ENCODE data around the gene GNAI3. TPM values are rescaled to one million over a fixed set of nuclear protein-coding genes. Genes with fewer than 3 reads are reported as not detected.

GNAI3 gene
- total RNA-seq, 4 donors from 2014 or later, result 7.4 to 9.8 (median 8.3) TPM

DNA sequence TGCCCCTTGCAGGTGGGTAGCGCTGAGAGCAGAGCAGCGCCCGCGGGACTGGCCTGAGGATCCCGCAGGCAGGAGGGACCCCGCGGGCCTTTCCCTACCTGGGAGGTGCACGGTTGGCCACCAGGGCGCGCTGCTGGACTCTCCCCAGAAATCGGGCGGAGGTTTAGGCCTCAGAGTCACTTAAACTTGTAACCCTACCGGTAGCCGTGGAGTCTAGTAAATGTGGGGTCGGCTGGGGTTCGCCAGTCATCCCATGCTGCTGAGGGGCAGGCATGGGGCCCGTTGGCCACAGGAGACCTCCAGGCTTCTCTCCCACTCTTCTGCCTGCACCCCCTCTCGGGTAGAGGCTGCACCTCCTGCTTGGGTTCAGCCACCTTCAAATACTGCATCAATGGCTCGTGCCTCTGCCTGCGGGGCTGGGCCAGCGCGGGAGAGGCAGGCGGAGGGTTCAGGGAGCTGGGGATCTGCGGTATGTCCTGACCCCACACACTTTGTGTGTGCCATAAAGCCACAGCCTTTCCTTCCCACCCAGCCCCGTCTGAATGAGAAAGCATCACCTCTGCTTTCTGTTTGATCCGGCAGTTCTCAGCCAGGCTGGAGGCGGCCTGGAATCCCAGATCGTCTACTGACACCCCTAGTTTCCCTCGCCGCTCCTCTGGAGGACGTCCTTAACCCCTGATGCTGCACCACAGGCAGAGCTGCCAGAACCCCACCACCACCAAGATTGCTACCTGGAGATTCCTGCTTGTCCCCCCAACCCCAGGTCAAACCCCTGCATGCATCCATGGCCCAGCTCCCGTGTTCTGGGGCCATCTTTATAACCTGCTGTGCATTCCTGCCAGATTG lies 95.2 kb downstream of the GNAI3 start:
- DNase-seq (ENCODE audit: low spot score), result peak; percentile 70
- TF ChIP-seq, protein P1, sequence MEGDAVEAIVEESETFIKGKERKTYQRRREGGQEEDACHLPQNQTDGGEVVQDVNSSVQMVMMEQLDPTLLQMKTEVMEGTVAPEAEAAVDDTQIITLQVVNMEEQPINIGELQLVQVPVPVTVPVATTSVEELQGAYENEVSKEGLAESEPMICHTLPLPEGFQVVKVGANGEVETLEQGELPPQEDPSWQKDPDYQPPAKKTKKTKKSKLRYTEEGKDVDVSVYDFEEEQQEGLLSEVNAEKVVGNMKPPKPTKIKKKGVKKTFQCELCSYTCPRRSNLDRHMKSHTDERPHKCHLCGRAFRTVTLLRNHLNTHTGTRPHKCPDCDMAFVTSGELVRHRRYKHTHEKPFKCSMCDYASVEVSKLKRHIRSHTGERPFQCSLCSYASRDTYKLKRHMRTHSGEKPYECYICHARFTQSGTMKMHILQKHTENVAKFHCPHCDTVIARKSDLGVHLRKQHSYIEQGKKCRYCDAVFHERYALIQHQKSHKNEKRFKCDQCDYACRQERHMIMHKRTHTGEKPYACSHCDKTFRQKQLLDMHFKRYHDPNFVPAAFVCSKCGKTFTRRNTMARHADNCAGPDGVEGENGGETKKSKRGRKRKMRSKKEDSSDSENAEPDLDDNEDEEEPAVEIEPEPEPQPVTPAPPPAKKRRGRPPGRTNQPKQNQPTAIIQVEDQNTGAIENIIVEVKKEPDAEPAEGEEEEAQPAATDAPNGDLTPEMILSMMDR (IDR thresholded peaks at IDR 0.05), result peak in 2 of 3 donors; percentile 36 to 55
- peak; percentile 92 for ATAC-seq (ENCODE audit: low FRiP score)

DNA sequence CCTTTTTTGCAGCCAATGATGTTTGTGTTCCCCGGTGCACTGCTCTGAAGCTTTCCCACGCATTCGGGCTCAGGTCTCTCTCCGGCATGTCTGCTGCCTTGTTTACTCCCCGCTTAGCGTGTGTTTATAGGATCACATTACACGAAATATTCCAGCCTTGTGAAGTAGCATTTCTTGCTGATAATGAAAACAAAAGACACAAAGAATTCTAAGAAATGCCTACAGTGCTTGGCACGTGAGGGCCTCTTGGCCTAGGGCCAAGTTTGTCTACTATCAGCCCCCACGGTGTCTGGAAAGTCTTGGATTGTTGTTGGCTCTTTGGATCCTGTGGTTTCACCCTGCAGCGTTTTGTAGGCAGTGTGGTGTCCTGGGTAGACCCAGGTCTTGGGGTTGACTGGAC lies 96.3 kb downstream of the GNAI3 start:
- TF ChIP-seq, protein P1 (IDR thresholded peaks at IDR 0.05), result no peak
- DNase-seq (ENCODE audit: low spot score), result no peak
- ATAC-seq (ENCODE audit: low FRiP score), result no peak

DNA sequence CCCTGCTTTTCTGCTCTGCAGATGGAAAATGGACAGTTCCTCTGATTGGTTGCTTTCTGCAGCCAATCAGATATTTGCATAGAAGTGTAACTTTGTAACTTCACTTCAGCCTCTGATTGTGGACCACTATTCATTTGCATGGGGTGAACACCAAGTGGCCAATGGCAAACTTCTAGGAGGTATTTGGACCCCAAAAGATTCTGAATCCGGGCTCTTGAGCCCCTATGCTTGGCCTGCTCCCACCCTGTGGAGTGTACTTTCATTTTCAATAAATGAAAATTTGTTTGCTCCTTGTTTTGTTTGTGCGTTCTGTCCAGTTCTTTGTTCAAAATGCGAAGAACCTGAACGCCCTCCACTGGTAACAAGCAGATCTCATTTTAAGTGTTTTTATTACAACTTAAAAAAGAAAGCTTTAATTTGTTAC lies 101.1 kb downstream of the GNAI3 start:
- ATAC-seq (ENCODE audit: low FRiP score) (no peak), DNase-seq (ENCODE audit: low spot score) (no peak)
- TF ChIP-seq, protein P1 (IDR thresholded peaks at IDR 0.05), result no peak

DNA sequence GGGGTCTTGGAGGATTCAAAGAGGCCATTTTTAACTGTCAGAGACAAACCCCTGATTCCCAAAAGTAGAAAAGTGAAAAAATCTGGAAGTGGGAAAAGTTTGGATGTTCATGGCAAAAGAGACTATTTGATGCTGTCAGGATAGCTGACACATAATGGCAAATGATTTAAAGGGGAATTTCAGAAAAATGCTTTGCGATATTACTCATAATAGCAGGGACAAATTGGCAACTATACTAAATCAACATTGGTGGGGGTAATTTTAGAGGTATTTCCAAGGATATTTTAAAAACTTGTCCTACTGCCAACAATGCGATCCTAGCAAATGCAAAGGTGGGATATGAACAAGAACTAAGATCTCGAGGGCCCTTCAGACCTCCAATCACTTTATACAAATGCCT lies 102.2 kb downstream of the GNAI3 start:
- no peak for ATAC-seq (ENCODE audit: low FRiP score)
- no peak for DNase-seq (ENCODE audit: low spot score)
- TF ChIP-seq, protein P1 (IDR thresholded peaks at IDR 0.05), result no peak

DNA sequence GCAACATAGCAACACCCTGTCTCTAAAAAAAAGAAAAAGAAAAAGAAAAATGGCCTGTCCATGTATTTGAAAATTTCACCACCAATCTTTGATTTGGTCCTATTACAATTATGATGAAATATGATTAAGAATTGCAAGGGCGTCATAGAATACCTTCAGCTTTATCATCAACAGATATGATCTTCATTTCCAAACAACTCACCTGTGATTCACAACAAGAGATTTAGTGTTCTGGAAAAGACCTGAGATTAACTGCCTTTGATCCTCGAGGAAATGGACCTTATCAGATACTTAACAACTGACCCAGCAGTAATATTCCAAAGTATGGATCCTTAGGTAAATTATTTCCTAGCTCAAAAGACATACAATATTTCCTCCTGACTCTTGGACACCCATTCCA lies 104.0 kb downstream of the GNAI3 start:
- no peak for ATAC-seq (ENCODE audit: low FRiP score)
- no peak for DNase-seq (ENCODE audit: low spot score)
- TF ChIP-seq, protein P1 (IDR thresholded peaks at IDR 0.05), result no peak

DNA sequence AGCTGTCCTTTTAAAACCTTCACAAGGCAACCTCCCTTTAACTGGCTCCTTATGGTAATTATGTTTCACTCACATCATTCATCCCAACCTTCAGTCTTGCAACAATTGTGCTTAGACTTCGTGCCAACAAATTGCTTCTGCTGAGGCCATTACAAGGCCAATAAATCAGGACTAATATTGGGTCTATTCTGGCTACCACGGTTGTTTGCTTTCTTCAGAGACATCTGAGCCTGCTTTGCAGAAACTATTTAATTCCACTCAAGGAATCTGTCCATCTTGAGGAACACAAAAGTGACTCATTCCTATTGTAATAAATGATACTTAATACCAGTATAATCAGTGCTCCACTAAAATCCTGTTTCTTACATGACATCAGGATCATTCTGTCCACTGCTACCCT lies 104.9 kb downstream of the GNAI3 start:
- TF ChIP-seq, protein P1 (IDR thresholded peaks at IDR 0.05), result no peak
- ATAC-seq (ENCODE audit: low FRiP score) (no peak), DNase-seq (ENCODE audit: low spot score) (no peak)

DNA sequence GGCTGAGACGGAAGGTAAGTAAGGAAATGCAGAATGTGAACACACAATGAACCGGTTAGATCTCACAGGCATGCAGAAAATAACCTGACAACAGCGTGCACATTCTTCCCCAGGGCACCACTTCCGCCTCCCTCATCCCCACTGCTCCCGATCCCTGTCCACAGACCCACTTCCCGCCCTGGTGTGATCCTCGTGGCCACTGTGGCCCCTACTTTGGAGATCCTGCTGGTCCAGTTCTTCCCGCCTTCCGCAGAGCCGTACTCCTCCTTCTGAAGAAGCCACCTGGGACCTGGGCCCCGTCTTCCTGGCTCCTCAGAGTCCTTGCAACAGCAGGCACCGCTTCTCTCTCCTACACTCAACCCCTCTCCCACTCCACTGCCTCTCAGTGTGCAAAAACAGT lies 106.1 kb downstream of the GNAI3 start:
- TF ChIP-seq, protein P1 (IDR thresholded peaks at IDR 0.05), result no peak
- no peak for DNase-seq (ENCODE audit: low spot score)
- ATAC-seq (ENCODE audit: low FRiP score), result no peak
